HG02884 (cell line): ENCODE results near the gene PIEZO2.

Source experiments
- ATAC-seq: cut with Tn5 transposase; IDR thresholded peaks from one replicate; pipeline ENCODE4 v1.9.1; 2021; ENCODE audit warnings: mild to moderate bottlenecking, moderate library complexity; ENCODE audit not compliant: unreplicated experiment

PIEZO2 gene

GRCh38 chr18:10705291-10705690 is 444.1 kb downstream of the PIEZO2 start:
- ATAC-seq, result no peak

- ATAC-seq, result no peak
Measured at GRCh38 chr18:10702206-10702605, 447.2 kb downstream of the PIEZO2 start.

- no peak for ATAC-seq
Measured at GRCh38 chr18:10690366-10690765, 459.0 kb downstream of the PIEZO2 start.

- ATAC-seq, result no peak
Measured at GRCh38 chr18:10690035-10690329, 459.4 kb downstream of the PIEZO2 start.

GRCh38 chr18:10689236-10690034 is 459.9 kb downstream of the PIEZO2 start:
- no peak for ATAC-seq

- ATAC-seq, result no peak
Measured at GRCh38 chr18:10688766-10689165, 460.6 kb downstream of the PIEZO2 start.

- ATAC-seq, result no peak
Measured at GRCh38 chr18:10687161-10687925, 462.0 kb downstream of the PIEZO2 start.

- ATAC-seq, result no peak
Measured at GRCh38 chr18:10686308-10686707, 463.1 kb downstream of the PIEZO2 start.

GRCh38 chr18:10685484-10685883 is 463.9 kb downstream of the PIEZO2 start:
- no peak for ATAC-seq

- ATAC-seq, result no peak
Measured at GRCh38 chr18:10682368-10682714, 467.0 kb downstream of the PIEZO2 start.

- no peak for ATAC-seq
Measured at GRCh38 chr18:10681581-10682367, 467.6 kb downstream of the PIEZO2 start.

GRCh38 chr18:10680271-10680596 is 469.1 kb downstream of the PIEZO2 start:
- no peak for ATAC-seq

- no peak for ATAC-seq
Measured at GRCh38 chr18:10679557-10680270, 469.7 kb downstream of the PIEZO2 start.

- ATAC-seq, result no peak
Measured at GRCh38 chr18:10671441-10671840, 477.9 kb downstream of the PIEZO2 start.

GRCh38 chr18:10670856-10671255 is 478.5 kb downstream of the PIEZO2 start:
- ATAC-seq, result no peak

GRCh38 chr18:10669441-10670100 is 479.8 kb downstream of the PIEZO2 start:
- no peak for ATAC-seq

- no peak for ATAC-seq
Measured at GRCh38 chr18:10663750-10664149, 485.6 kb downstream of the PIEZO2 start.

- no peak for ATAC-seq
Measured at GRCh38 chr18:10661317-10661716, 488.1 kb downstream of the PIEZO2 start.

GRCh38 chr18:10660179-10660884 is 489.0 kb downstream of the PIEZO2 start:
- ATAC-seq, result no peak

- no peak for ATAC-seq
Measured at GRCh38 chr18:10659594-10659993, 489.8 kb downstream of the PIEZO2 start.
